MM.1S (cell line): Measurements from ENCODE around the gene EFHC2.

Source experiments
- CTCF ChIP-seq: fragments of 300-600 bp; sonication (generic); IDR thresholded peaks from 2 replicates; pipeline ENCODE4 v1.5.1; 2016; ENCODE audit warnings: antibody characterized with exemption, low read length, mixed read lengths
- EZH2 ChIP-seq: fragments of 300-600 bp; sonication (generic); optimal IDR thresholded peaks from 2 replicates; pipeline ENCODE3; 2017; ENCODE audit warnings: low read depth, mild to moderate bottlenecking, antibody characterized with exemption, low read length, mixed read lengths

GRCh38 chrX:44352758-44353157, 9.3 kb upstream of the EFHC2 start:
- TF ChIP-seq CTCF: no peak
- TF ChIP-seq EZH2: no peak
